ENCODE results near the gene OR52N4.
"Not testable (repeated sequence)": the region's sequence is repeated elsewhere in the genome, so short reads cannot be mapped to it uniquely, and the experiment has no call there.

OR52N4 gene

GRCh38 chr11:5753943-5754342, at the start of gene OR52N4:
TSS of gene OR52N4 (plus strand) at chr11:5754243. CDS start at chr11:5754741, 498 bp downstream.
- no peak for DNase-seq

DNA sequence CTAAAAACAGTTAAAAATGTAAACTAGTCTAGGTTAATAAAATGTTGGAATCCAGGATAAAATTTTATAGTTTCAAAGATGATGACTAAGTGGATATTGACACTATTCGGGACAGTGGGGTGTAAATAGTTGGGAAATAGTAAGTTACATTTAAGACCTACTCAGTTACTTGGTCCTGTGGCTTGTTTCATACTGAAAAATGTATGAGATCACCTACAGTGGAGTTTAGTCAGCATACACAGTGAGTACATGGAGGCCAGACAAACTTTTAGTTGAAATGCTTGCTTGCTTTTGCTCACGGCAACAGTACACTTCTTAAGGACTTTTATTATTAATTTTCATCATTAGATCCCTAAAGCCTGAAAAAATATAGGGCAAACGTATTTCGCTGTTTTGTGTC, 48.4 kb upstream of the OR52N4 start:
- DNase-seq: peak; percentile 22

DNA sequence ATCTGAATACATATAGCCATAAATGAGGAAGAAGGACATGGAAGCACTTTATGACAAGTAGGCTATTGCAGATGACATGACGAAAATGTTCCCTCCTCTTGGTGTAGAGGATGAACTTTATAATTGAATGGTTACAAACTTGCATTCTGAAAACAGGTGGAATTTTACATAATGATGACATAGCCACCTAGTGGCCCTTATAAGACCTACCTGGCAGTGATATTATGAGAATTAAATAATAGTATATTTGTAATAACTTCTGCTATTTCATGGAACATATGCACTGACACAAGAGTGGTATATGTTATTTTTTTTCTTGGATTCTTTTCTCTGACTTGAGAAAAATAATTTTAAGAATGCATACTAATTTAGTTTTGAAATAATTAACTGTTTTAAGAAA, 41.5 kb upstream of the OR52N4 start:
- no peak for DNase-seq

DNA sequence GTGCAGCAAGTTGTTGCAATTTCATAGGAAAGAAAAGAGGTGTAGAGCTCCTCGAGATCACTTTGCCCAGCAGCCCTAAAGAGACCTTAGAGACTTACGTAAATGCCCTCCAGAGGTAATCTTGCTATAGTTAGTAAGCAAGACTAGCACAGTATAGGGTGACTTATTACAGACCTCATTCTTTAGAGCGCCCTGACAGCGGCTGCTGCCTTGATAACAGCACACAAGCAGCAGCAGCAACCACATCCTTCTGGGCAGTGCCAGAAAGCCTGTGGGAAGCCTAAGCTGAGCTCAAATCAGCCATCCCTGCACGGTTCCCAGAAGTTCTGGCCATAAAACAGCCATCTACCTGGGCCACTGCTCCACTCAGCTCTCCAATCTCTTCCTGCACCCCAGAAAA, 40.3 kb upstream of the OR52N4 start:
- DNase-seq: no peak

GRCh38 chr11:5716518-5716917, 37.5 kb upstream of the OR52N4 start:
- not testable (repeated sequence) for DNase-seq

GRCh38 chr11:5719703-5720495, 34.1 kb upstream of the OR52N4 start:
- DNase-seq: no peak

DNA sequence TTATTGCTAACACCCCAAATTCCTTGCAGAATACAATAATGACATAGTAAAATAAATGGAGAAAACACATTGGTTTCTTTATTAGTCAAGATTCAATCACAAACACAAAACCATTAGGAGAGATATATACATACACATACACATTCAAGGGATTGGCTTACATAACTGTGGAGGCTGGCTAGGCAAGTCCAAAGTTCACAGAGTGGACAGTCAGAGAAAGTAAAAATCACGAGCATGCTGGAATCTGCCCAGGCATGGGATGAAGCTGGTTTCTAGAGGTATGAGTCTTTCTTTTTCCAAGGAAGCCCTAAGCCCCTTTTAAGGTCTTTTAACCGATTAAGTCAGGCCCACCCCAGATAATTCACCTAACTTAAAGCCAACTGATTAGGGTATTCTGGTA, 31.4 kb upstream of the OR52N4 start:
- no peak for DNase-seq

DNA sequence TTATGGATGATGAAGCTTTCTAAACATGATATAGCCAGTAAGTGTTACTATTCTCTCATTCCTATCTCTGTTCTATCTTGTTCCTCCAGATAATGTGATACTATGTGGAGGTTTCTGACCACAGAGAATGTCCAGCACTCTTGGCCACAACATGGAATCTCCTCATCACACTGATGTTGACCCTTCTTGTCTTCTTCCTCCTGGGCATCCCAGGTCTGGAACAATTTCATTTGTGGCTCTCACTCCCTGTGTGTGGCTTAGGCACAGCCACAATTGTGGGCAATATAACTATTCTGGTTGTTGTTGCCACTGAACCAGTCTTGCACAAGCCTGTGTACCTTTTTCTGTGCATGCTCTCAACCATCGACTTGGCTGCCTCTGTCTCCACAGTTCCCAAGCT, 27.7 kb upstream of the OR52N4 start:
- DNase-seq: no peak

DNA sequence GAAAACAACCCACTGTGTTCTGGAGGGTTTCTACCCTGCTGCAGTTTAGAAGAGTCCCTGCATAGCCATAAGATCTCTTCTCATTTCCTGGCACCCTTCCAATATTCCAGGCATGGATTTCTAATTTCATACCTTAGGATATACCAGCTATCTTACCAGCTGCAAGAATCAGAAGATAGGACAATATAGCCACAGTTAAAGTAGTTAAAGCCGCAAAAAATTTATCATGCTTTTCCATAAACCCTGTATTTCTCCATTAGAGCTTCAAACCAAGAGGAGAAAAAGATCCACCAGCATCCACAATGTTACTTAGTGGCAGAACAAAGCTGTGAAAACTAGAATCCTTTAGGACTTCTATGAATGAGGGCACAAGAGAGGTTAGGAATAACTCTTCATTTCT, 26.4 kb upstream of the OR52N4 start:
- DNase-seq: no peak

GRCh38 chr11:5736396-5736795, 17.6 kb upstream of the OR52N4 start, which contains the start of gene OR56B1:
TSS of gene OR56B1 (plus strand) at chr11:5736448. CDS start at chr11:5736517, 69 bp downstream.
- DNase-seq: no peak

DNA sequence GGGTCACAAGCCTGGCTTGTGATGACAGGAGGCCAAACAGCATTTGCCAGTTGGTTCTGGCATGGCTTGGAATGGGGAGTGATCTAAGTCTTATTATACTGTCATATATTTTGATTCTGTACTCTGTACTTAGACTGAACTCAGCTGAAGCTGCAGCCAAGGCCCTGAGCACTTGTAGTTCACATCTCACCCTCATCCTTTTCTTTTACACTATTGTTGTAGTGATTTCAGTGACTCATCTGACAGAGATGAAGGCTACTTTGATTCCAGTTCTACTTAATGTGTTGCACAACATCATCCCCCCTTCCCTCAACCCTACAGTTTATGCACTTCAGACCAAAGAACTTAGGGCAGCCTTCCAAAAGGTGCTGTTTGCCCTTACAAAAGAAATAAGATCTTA, 17.0 kb upstream of the OR52N4 start:
- DNase-seq: peak; percentile 38

- peak; percentile 2 for DNase-seq
Measured at GRCh38 chr11:5737670-5738392, 16.2 kb upstream of the OR52N4 start.

DNA sequence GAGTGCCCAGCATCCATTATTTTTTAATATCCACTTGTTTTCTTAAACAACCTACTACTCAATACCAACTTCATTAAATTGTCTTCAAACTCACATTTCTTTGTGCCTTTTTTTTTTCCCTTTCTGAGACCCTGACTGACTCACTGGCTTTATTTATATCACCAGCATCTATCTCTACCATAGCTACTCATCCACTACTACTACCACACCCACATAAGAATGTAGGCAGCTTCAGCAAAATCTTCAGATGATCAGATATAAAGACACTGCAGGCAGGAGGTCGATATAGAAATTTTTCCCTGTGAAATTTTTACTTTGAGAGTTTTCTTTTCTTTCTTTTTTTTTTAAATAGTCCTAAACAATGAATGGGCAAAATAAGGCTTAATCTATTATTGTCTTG, 15.6 kb upstream of the OR52N4 start:
- no peak for DNase-seq

DNA sequence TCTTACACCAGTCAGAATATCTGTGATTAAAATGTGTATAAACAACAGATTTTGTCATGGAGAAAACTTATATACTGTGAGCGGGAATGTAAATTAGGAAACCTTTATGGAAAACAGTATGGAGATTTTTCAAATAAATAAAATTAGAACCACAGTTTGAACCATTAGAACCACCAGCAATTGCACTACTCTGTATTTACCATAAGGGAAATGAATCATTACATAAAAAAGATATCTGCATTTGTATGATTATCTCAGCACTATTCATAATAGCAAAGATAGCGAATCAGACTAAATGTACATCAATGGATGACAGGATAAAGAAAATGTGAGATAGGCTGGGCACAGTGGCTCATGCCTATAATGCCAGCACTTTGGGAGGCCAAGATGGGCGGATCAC, 7.4 kb upstream of the OR52N4 start:
- no peak for DNase-seq

GRCh38 chr11:5749836-5750235, 4.2 kb upstream of the OR52N4 start:
- no peak for DNase-seq

DNA sequence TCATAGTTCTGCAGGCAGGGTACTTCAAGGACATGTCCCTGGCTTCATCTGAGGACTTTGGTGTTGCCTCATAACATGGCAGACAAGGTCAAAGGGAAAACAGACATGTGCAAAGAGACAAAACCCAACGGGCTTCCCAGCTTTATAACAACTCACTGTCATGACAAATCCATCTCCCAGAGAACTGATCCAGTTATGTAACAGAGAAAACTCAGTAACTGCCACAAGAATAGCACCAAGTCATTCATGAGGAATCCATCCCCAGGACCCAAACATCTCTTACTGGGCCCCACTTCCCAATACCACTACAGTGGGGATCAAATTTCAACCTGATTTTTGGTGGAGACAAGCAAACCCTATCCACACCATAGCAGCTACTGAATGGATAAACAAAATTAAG, 13.0 kb downstream of the OR52N4 start:
- DNase-seq: no peak

- no peak for DNase-seq
Measured at GRCh38 chr11:5783255-5783654, 29.2 kb downstream of the OR52N4 start, which contains the start of gene OR52N5. TSS of gene OR52N5 (minus strand) at chr11:5783355. CDS start at chr11:5778634, 4,721 bp downstream.

- DNase-seq: no peak
Measured at GRCh38 chr11:5791165-5791564, 37.1 kb downstream of the OR52N4 start, which contains the start of gene OR52N1. TSS of gene OR52N1 (minus strand) at chr11:5791265. CDS start at chr11:5788816, 2,449 bp downstream.

- no peak for DNase-seq
Measured at GRCh38 chr11:5796541-5796940, 42.5 kb downstream of the OR52N4 start.

DNA sequence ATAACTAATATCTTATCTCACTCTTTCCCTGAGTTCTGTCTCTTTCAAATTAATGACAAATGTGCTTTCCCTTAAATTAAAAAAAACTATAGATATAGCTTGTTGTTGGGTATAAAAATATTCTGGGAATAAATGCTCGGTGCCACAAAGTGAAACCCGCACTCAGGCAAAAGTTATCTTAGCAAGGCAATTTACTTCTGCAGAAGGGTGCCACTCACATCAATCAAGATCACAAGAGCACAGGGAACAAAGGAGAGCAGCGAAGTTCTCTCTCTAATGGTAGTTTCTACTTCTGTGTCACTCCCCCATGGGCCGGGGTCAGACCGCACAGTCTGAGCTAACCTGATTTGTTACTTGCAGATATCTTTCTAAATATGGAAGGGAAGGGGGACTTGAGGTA, 49.9 kb downstream of the OR52N4 start:
- DNase-seq: no peak
